Natural killer cell (primary cell): Measurements from ENCODE around the gene LRRC34. TPM values are rescaled to one million over a fixed set of nuclear protein-coding genes. Genes with fewer than 3 reads are reported as not detected.

Experiments
- ATAC-seq, 3 donors: fragments of 150-1000 bp in 2 of 3; fragments of 200-7000 bp in 1 of 3; cut with Tn5 transposase; 1 replicate in 1 of 3; 2 replicates in 2 of 3; pipeline ENCODE4 v1.10.0; 2021; ENCODE audit warnings: mild to moderate bottlenecking in 2 of 3, moderate library complexity in 2 of 3
- DNase-seq, 2 donors: peaks; one replicate each; pipeline versions ENCODE4 v3.0.0 to v3.0.0-alpha.2; 2013 to 2021; ENCODE audit warnings: mixed read lengths in 1 of 2
- H3K27ac ChIP-seq: one replicate; pipeline ENCODE4 v1.5.1; 2013; ENCODE audit warnings: mild to moderate bottlenecking, low read length
- H3K27me3 ChIP-seq: one replicate; pipeline ENCODE4 v1.6.1; 2013; ENCODE audit warnings: low read length; ENCODE audit not compliant: control insufficient read depth, insufficient read depth
- H3K36me3 ChIP-seq: one replicate; pipeline ENCODE4 v1.6.1; 2013; ENCODE audit warnings: low read length; ENCODE audit not compliant: control insufficient read depth, insufficient read depth
- H3K4me1 ChIP-seq: one replicate; pipeline ENCODE4 v1.6.1; 2013; ENCODE audit warnings: low read length; ENCODE audit not compliant: control insufficient read depth, insufficient read depth
- H3K4me3 ChIP-seq: one replicate; pipeline ENCODE4 v1.5.1; 2013; ENCODE audit warnings: low read length
- H3K9me3 ChIP-seq: one replicate; pipeline ENCODE4 v1.6.1; 2013; ENCODE audit warnings: low read length; ENCODE audit not compliant: control insufficient read depth, insufficient read depth
- H3K27ac Mint-ChIP-seq, 2 donors: one replicate each; pipeline ENCODE4 v1.8.0; 2022; ENCODE audit warnings: mild to moderate bottlenecking in 2 of 2, mixed read lengths in 2 of 2, moderate library complexity in 1 of 2
- H3K27me3 Mint-ChIP-seq, 2 donors: one replicate each; pipeline ENCODE4 v1.8.0; 2022; ENCODE audit warnings: low read depth in 2 of 2, mixed read lengths in 2 of 2
- H3K36me3 Mint-ChIP-seq: one replicate; pipeline ENCODE4 v1.8.0; 2022; ENCODE audit warnings: mixed read lengths
- H3K4me1 Mint-ChIP-seq, 2 donors: one replicate each; pipeline ENCODE4 v1.8.0; 2022; ENCODE audit warnings: mixed read lengths in 2 of 2
- H3K4me3 Mint-ChIP-seq: one replicate; pipeline ENCODE4 v1.8.0; 2022; ENCODE audit warnings: mild to moderate bottlenecking, moderate library complexity, mixed read lengths
- H3K9me3 Mint-ChIP-seq, 2 donors: one replicate each; pipeline ENCODE4 v1.8.0; 2022; ENCODE audit warnings: mixed read lengths in 2 of 2
- WGBS: methylation state at CpG from one replicate; pipeline ENCODE4 v1.1.7; 2013; ENCODE audit warnings: missing lambda C conversion rate; ENCODE audit not compliant: insufficient coverage; 5-methylcytosine and 5-hydroxymethylcytosine counted together
- intact Hi-C: fragments of 100-400 bp; cut with micrococcal nuclease; formaldehyde crosslinking; loops from one replicate; pipeline ENCODE4 v1.14.2; 2022
- total RNA-seq, 4 donors: library from RNA; stranded (reverse); fragments of 120-200 nt in 1 of 4; gene quantifications; one replicate each; pipeline versions ENCODE4 v1.2.3 to v1.2.4, GENCODE V29; 2013 to 2022
- TF ChIP-seq, protein P1 (sequence below): fragments of 200-600 bp; IDR thresholded peaks from one replicate; pipeline ENCODE4 v1.8.0; 2022; ENCODE audit warnings: antibody characterized with exemption

Gene LRRC34
- total RNA-seq, 3 donors from 2014 or later (not counting 1 experiment from before 2014, with no cell fraction given) = 0.45 to 1.0 (median 0.48) TPM

DNA sequence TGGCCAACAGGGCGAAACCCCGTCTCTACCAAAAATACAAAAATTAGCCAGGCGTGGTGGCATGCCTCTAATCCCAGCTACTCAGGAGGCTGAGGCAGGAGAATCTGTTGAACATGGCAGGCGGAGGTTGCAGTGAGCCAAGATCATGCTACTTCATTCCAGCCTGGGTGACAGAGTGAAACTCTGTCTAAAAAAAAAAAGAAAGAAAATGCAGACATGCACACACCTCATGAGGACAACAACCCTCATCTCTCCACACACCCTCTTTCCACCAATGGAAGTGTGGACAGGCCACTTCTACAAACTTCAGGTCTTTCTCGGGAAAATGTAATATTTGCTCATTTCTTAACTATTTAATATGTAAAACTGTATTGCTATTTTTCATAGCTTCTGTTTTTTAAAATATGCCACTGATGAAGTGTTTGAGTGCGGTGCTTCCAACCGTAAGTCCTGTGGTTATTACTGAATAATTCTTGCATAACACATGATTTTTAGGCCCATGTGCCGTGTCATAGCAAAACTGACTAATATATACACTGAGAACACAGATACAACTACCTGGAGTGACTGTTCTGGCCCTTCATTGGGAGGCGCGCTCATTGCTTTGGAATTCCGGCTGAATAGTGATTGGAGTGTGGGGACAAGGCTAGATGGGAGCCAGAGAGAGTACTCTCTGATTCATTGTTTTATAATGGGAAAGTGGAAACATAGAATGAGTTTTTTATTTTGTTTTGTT is 33.9 kb upstream of the LRRC34 start:
- intact Hi-C loops = no loop called here
- no peaks in the 10 kb centered on the region for H3K36me3 Mint-ChIP-seq
- no peak overlapping the region for H3K27ac Mint-ChIP-seq
- no peaks in the 10 kb centered on the region for H3K9me3 Mint-ChIP-seq
- WGBS = 86% methylated on average over 10 of the region's 11 CpGs
- Histone ChIP-seq H3K27ac (peak overlapping the region; percentile 4), H3K4me1 (peaks cover 4% of the 10 kb centered on the region), H3K36me3 (no peaks in the 10 kb centered on the region), H3K27me3 (no peaks in the 10 kb centered on the region), H3K9me3 (no peaks in the 10 kb centered on the region), H3K4me3 (no peak overlapping the region)
- H3K27me3 Mint-ChIP-seq = peaks cover 5 to 16% of the 10 kb centered on the region in 2 donors
- TF ChIP-seq, protein P1, sequence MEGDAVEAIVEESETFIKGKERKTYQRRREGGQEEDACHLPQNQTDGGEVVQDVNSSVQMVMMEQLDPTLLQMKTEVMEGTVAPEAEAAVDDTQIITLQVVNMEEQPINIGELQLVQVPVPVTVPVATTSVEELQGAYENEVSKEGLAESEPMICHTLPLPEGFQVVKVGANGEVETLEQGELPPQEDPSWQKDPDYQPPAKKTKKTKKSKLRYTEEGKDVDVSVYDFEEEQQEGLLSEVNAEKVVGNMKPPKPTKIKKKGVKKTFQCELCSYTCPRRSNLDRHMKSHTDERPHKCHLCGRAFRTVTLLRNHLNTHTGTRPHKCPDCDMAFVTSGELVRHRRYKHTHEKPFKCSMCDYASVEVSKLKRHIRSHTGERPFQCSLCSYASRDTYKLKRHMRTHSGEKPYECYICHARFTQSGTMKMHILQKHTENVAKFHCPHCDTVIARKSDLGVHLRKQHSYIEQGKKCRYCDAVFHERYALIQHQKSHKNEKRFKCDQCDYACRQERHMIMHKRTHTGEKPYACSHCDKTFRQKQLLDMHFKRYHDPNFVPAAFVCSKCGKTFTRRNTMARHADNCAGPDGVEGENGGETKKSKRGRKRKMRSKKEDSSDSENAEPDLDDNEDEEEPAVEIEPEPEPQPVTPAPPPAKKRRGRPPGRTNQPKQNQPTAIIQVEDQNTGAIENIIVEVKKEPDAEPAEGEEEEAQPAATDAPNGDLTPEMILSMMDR = no peak
- no peak for ATAC-seq
- no peak overlapping the region for H3K4me3 Mint-ChIP-seq
- DNase-seq = no peak
- H3K4me1 Mint-ChIP-seq = no peaks in the 10 kb centered on the region

DNA sequence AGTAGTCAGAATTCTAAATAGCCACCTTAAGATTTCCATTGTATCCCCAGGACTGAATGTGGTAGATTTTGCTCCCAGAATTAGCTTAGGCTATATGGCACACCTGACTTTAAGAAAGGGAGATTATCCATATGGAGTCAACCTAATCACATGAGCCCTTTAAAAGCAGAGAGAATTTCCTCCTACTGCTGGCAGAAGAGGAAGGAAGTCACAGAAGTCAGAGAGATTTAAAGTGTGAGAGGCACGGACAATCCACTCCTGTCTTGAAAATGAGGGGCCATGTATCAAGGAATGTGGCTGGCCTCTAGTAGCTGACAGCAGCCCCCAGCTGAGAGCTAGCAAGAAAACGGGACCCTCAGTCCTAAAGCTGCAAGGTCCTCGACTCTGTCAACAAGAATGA is 30.3 kb upstream of the LRRC34 start:
- no peak for DNase-seq
- Mint-ChIP-seq H3K27me3 (peaks cover 12 to 41% of the 10 kb centered on the region in 2 donors), H3K4me3 (no peak overlapping the region), H3K27ac (no peak overlapping the region), H3K4me1 (no peaks in the 10 kb centered on the region), H3K9me3 (no peaks in the 10 kb centered on the region), H3K36me3 (no peaks in the 10 kb centered on the region)
- Histone ChIP-seq H3K27me3 (no peaks in the 10 kb centered on the region), H3K4me3 (no peak overlapping the region), H3K36me3 (no peaks in the 10 kb centered on the region), H3K27ac (no peak overlapping the region), H3K9me3 (no peaks in the 10 kb centered on the region), H3K4me1 (peaks cover 4% of the 10 kb centered on the region)
- intact Hi-C loops = no loop called here
- ATAC-seq = no peak
- 45% methylated on average over 3 of the region's 3 CpGs for WGBS
- TF ChIP-seq, protein P1 = no peak

DNA sequence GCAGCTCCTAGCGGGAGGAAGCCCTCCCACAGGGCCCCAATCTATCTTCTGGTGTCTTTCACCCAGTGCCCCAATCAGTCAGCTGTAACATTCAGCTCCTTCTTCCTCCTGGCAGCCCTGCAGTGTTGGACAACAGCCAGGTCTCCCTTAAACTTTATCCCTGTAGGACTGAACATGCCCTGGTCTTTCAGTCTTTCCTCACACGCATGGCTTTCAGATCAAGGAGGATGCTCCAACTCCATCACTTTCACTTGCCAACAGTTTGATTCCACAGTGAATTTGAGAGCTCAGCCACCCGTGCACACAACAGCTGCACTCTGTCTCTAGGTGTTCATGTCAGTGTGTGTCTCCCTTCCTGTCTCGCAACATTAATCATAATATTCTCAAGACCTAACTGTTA is 28.5 kb upstream of the LRRC34 start:
- peaks cover 12 to 37% of the 10 kb centered on the region in 2 donors for H3K27me3 Mint-ChIP-seq
- no peak for ATAC-seq
- 83% methylated on average over 3 of the region's 4 CpGs for WGBS

More for the DNA sequence above, 28.5 kb upstream of the LRRC34 start:
- no peaks in the 10 kb centered on the region for H3K27me3 ChIP-seq
- intact Hi-C loops = no loop called here
- no peak overlapping the region for H3K4me3 ChIP-seq
- Mint-ChIP-seq H3K27ac (no peak overlapping the region), H3K36me3 (no peaks in the 10 kb centered on the region), H3K4me3 (no peak overlapping the region), H3K4me1 (no peaks in the 10 kb centered on the region), H3K9me3 (no peaks in the 10 kb centered on the region)
- TF ChIP-seq, protein P1 = no peak
- DNase-seq = no peak
- H3K9me3 ChIP-seq = no peaks in the 10 kb centered on the region
- no peak overlapping the region for H3K27ac ChIP-seq
- peaks cover 4% of the 10 kb centered on the region for H3K4me1 ChIP-seq
- no peaks in the 10 kb centered on the region for H3K36me3 ChIP-seq
